Trophoblast cell (in vitro differentiated cells and primary cell): Measurements from ENCODE around the gene NOCT.

Experiments
- DNase-seq, 2 donors: peaks; one replicate each; pipeline ENCODE4 v3.0.0-alpha.2; 2016
- H2AFZ ChIP-seq: 2 replicates; pipeline ENCODE4 v1.6.1; 2013; ENCODE audit warnings: low read length, moderate library complexity, mild to moderate bottlenecking; ENCODE audit not compliant: insufficient read depth, poor library complexity
- H2AK5ac ChIP-seq: 2 replicates; pipeline ENCODE4 v1.6.1; 2013; ENCODE audit warnings: mild to moderate bottlenecking, low read length
- H2BK120ac ChIP-seq: 2 replicates; pipeline ENCODE4 v1.6.1; 2013; ENCODE audit warnings: low read length, mild to moderate bottlenecking, moderate library complexity; ENCODE audit not compliant: insufficient read depth, poor library complexity
- H2BK12ac ChIP-seq: 2 replicates; pipeline ENCODE4 v1.6.1; 2013; ENCODE audit warnings: mild to moderate bottlenecking, low read length, moderate library complexity
- H2BK5ac ChIP-seq: 2 replicates; pipeline ENCODE4 v1.6.1; 2013; ENCODE audit warnings: low read length, low read depth, moderate library complexity, mild to moderate bottlenecking; ENCODE audit not compliant: poor library complexity
- H3K14ac ChIP-seq: 2 replicates; pipeline ENCODE4 v1.6.1; 2013; ENCODE audit warnings: mild to moderate bottlenecking, low read length
- H3K18ac ChIP-seq: 2 replicates; pipeline ENCODE4 v1.6.1; 2013; ENCODE audit warnings: mild to moderate bottlenecking, low read length
- H3K23ac ChIP-seq: 2 replicates; pipeline ENCODE4 v1.6.1; 2013; ENCODE audit warnings: low read length
- H3K27ac ChIP-seq: 2 replicates; pipeline ENCODE4 v1.5.1; 2013; ENCODE audit warnings: low read depth, mild to moderate bottlenecking, inconsistent platforms, low read length, moderate library complexity
- H3K27me3 ChIP-seq: 2 replicates; pipeline ENCODE4 v1.6.1; 2013; ENCODE audit warnings: inconsistent platforms, mild to moderate bottlenecking, low read length, moderate library complexity; ENCODE audit not compliant: insufficient read depth
- H3K36me3 ChIP-seq, 2 experiments: 1 replicate in 1 of 2; 2 replicates in 1 of 2; pipeline ENCODE4 v1.6.1; 2013; ENCODE audit warnings: low read length in 2 of 2, mild to moderate bottlenecking in 2 of 2, moderate library complexity in 1 of 2; ENCODE audit not compliant: insufficient read depth in 2 of 2, control insufficient read depth in 1 of 2
- H3K4ac ChIP-seq: 2 replicates; pipeline ENCODE4 v1.6.1; 2013; ENCODE audit warnings: low read depth, mild to moderate bottlenecking, low read length, moderate library complexity
- H3K4me1 ChIP-seq, 2 experiments: 1 replicate in 1 of 2; 2 replicates in 1 of 2; pipeline ENCODE4 v1.6.1; 2013; ENCODE audit warnings: low read length in 2 of 2, mild to moderate bottlenecking in 2 of 2, moderate library complexity in 1 of 2; ENCODE audit not compliant: insufficient read depth in 2 of 2, control insufficient read depth in 1 of 2
- H3K4me2 ChIP-seq: 2 replicates; pipeline ENCODE4 v1.6.1; 2013; ENCODE audit warnings: inconsistent platforms, mild to moderate bottlenecking, low read length, moderate library complexity
- H3K4me3 ChIP-seq: 2 replicates; pipeline ENCODE4 v1.5.1; 2013; ENCODE audit warnings: mild to moderate bottlenecking, low read depth, low read length, inconsistent platforms
- H3K79me1 ChIP-seq: one replicate; pipeline ENCODE4 v1.6.1; 2013; ENCODE audit warnings: low read length
- H3K79me2 ChIP-seq: 2 replicates; pipeline ENCODE4 v1.6.1; 2013; ENCODE audit warnings: low read length, mild to moderate bottlenecking; ENCODE audit not compliant: control insufficient read depth, insufficient read depth, poor library complexity
- H3K9ac ChIP-seq: 2 replicates; pipeline ENCODE4 v1.6.1; 2013; ENCODE audit warnings: mild to moderate bottlenecking, low read length
- H3K9me3 ChIP-seq: 2 replicates; pipeline ENCODE4 v1.6.1; 2013; ENCODE audit warnings: low read depth, mild to moderate bottlenecking, control low read depth, inconsistent platforms, low read length; ENCODE audit not compliant: insufficient read depth
- H4K12ac ChIP-seq: 2 replicates; pipeline ENCODE4 v1.6.1; 2013; ENCODE audit warnings: low read depth, mild to moderate bottlenecking, low read length, moderate library complexity
- H4K8ac ChIP-seq: 2 replicates; pipeline ENCODE4 v1.6.1; 2013; ENCODE audit warnings: low read depth, mild to moderate bottlenecking, low read length, moderate library complexity
- H4K91ac ChIP-seq: one replicate; pipeline ENCODE4 v1.6.1; 2013; ENCODE audit warnings: low read depth, mild to moderate bottlenecking, low read length, moderate library complexity
- WGBS: extraction: QIAGEN DNeasy Blood & Tissue Kit; methylation state at CpG from one replicate; pipeline ENCODE4 v1.1.7; 2013; ENCODE audit warnings: missing lambda C conversion rate; ENCODE audit not compliant: insufficient read length, insufficient coverage; ENCODE audit errors: extremely low coverage; 5-methylcytosine and 5-hydroxymethylcytosine counted together

Gene NOCT

GRCh38 chr4:139082750-139083606 lies 67.4 kb downstream of the NOCT start:
- Histone ChIP-seq H3K4me3 (peak overlapping the region; percentile 97), H3K36me3 (no peaks in the 10 kb centered on the region), H2BK120ac (peak overlapping the region; percentile 62), H3K4me1 (no peaks in the 10 kb centered on the region), H2BK12ac (no peak overlapping the region), H4K91ac (peak overlapping the region; percentile 88), H4K8ac (peak overlapping the region; percentile 58), H3K79me1 (peaks cover 14% of the 10 kb centered on the region), H3K14ac (peak overlapping the region; percentile 85), H3K18ac (peak overlapping the region; percentile 82), H3K23ac (no peak overlapping the region), H2AK5ac (no peak overlapping the region), H2AFZ (peak overlapping the region; percentile 32), H3K4me2 (peak overlapping the region; percentile 80), H3K79me2 (peaks cover 8% of the 10 kb centered on the region), H3K9me3 (no peaks in the 10 kb centered on the region), H3K4ac (peak overlapping the region; percentile 4), H3K9ac (peak overlapping the region; percentile 88), H3K27ac (peak overlapping the region; percentile 96), H4K12ac (peak overlapping the region; percentile 54), H3K27me3 (no peaks in the 10 kb centered on the region), H2BK5ac (peak overlapping the region; percentile 18)
- WGBS, result no CpG with 5 or more reads among the region's 38 CpGs
- peak; percentile 97 to 98 for DNase-seq

GRCh38 chr4:139083607-139083955 lies 68.0 kb downstream of the NOCT start:
- no peaks in the 10 kb centered on the region for H3K36me3 ChIP-seq
- H3K79me1 ChIP-seq, result peaks cover 14% of the 10 kb centered on the region
- H3K9me3 ChIP-seq, result no peaks in the 10 kb centered on the region
- H3K4me3 ChIP-seq, result peak overlapping the region; percentile 97
- peak overlapping the region; percentile 53 for H2AFZ ChIP-seq
- H3K14ac ChIP-seq, result peak overlapping the region; percentile 85
- no peaks in the 10 kb centered on the region for H3K4me1 ChIP-seq
- H3K79me2 ChIP-seq, result peaks cover 8% of the 10 kb centered on the region
- peak overlapping the region; percentile 58 for H4K8ac ChIP-seq
- peak overlapping the region; percentile 62 for H2BK120ac ChIP-seq
- H4K12ac ChIP-seq, result peak overlapping the region; percentile 54
- H3K18ac ChIP-seq, result peak overlapping the region; percentile 82
- H3K23ac ChIP-seq, result no peak overlapping the region
- WGBS, result no CpG with 5 or more reads among the region's 34 CpGs
- H2AK5ac ChIP-seq, result peak overlapping the region; percentile 43
- H3K9ac ChIP-seq, result peak overlapping the region; percentile 88
- no peak overlapping the region for H2BK12ac ChIP-seq
- H3K4ac ChIP-seq, result peak overlapping the region; percentile 46
- peak overlapping the region; percentile 88 for H4K91ac ChIP-seq
- DNase-seq, result peak; percentile 49 to 64
- no peaks in the 10 kb centered on the region for H3K27me3 ChIP-seq
- H3K4me2 ChIP-seq, result peak overlapping the region; percentile 80
- peak overlapping the region; percentile 96 for H3K27ac ChIP-seq
- peak overlapping the region; percentile 70 for H2BK5ac ChIP-seq

- Histone ChIP-seq H4K8ac (peak overlapping the region; percentile 58), H3K9me3 (no peaks in the 10 kb centered on the region), H2BK12ac (no peak overlapping the region), H3K23ac (no peak overlapping the region), H3K9ac (peak overlapping the region; percentile 88), H4K12ac (peak overlapping the region; percentile 33), H3K14ac (peak overlapping the region; percentile 85), H3K4ac (peak overlapping the region; percentile 46), H2BK120ac (peak overlapping the region; percentile 62), H3K4me3 (peak overlapping the region; percentile 97), H3K79me2 (peaks cover 8% of the 10 kb centered on the region), H3K4me1 (no peaks in the 10 kb centered on the region), H3K79me1 (peaks cover 14% of the 10 kb centered on the region), H4K91ac (peak overlapping the region; percentile 88), H3K4me2 (peak overlapping the region; percentile 80), H2AK5ac (no peak overlapping the region), H2AFZ (peak overlapping the region; percentile 53), H3K27ac (peak overlapping the region; percentile 96), H3K27me3 (no peaks in the 10 kb centered on the region), H2BK5ac (peak overlapping the region; percentile 70), H3K18ac (peak overlapping the region; percentile 82), H3K36me3 (peaks cover 0 to 2% of the 10 kb centered on the region in 2 experiments)
- no CpG with 5 or more reads among the region's 68 CpGs for WGBS
- peak; percentile 76 to 79 for DNase-seq
Measured at GRCh38 chr4:139083956-139084803, 68.6 kb downstream of the NOCT start.

DNA sequence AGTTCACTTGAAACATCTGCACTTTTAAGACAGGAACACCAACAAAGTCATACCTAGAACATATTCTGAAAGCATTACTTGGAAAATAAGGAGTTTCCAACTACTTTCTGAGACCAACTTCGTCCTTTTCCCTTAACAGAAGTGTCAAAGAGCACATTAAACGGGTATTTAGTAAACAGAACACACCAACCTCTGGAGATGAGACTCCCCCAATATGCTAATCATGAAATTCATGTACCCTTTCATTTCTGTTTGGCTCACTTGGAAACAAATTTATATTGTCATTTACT lies 69.2 kb downstream of the NOCT start:
- Histone ChIP-seq H3K4ac (no peak overlapping the region), H4K91ac (no peak overlapping the region), H3K4me1 (no peaks in the 10 kb centered on the region), H3K9me3 (no peaks in the 10 kb centered on the region), H2BK5ac (no peak overlapping the region), H3K27ac (peak overlapping the region; percentile 96), H3K23ac (no peak overlapping the region), H2BK120ac (no peak overlapping the region), H2AK5ac (no peak overlapping the region), H3K4me2 (peak overlapping the region; percentile 68), H4K8ac (no peak overlapping the region), H3K27me3 (no peaks in the 10 kb centered on the region), H2AFZ (no peak overlapping the region), H3K14ac (no peak overlapping the region), H3K79me2 (peaks cover 8% of the 10 kb centered on the region), H2BK12ac (no peak overlapping the region), H3K18ac (no peak overlapping the region), H3K36me3 (peaks cover 0 to 2% of the 10 kb centered on the region in 2 experiments), H3K9ac (peak overlapping the region; percentile 57), H3K79me1 (peaks cover 14% of the 10 kb centered on the region), H4K12ac (no peak overlapping the region), H3K4me3 (peak overlapping the region; percentile 97)
- WGBS, result no CpG with 5 or more reads among the region's 2 CpGs
- no peak for DNase-seq
